Endodermal cell (in vitro differentiated cells): ENCODE data around the gene NCKAP5. TPM values are rescaled to one million over a fixed set of nuclear protein-coding genes. Genes with fewer than 3 reads are reported as not detected.

Experiments used
- DNase-seq: peaks from one replicate; pipeline ENCODE4 v3.0.0-alpha.2; 2017
- H3K27ac ChIP-seq: 2 replicates; pipeline ENCODE4 v1.5.1; 2013; ENCODE audit warnings: mild to moderate bottlenecking, low read depth, low read length, moderate library complexity
- H3K27me3 ChIP-seq: 2 replicates; pipeline ENCODE4 v1.6.1; 2013; ENCODE audit warnings: mild to moderate bottlenecking, low read length, moderate library complexity; ENCODE audit not compliant: insufficient read depth, control insufficient read depth, poor library complexity, severe bottlenecking
- H3K36me3 ChIP-seq: 2 replicates; pipeline ENCODE4 v1.7.0; 2013; ENCODE audit warnings: mild to moderate bottlenecking, low read length, moderate library complexity; ENCODE audit not compliant: control insufficient read depth, insufficient read depth
- H3K4me1 ChIP-seq: one replicate; pipeline ENCODE4 v1.7.0; 2013; ENCODE audit warnings: low read length; ENCODE audit not compliant: control insufficient read depth, insufficient read depth
- H3K4me3 ChIP-seq: 2 replicates; pipeline ENCODE4 v1.5.1; 2013; ENCODE audit warnings: mild to moderate bottlenecking, low read length, moderate library complexity
- H3K9ac ChIP-seq: 2 replicates; pipeline ENCODE4 v1.6.1; 2013; ENCODE audit warnings: mild to moderate bottlenecking, low read length, moderate library complexity; ENCODE audit not compliant: poor library complexity, severe bottlenecking; ENCODE audit errors: extremely low read depth
- H3K9me3 ChIP-seq: 2 replicates; pipeline ENCODE4 v1.6.1; 2013; ENCODE audit warnings: mild to moderate bottlenecking, low read length, moderate library complexity; ENCODE audit not compliant: control insufficient read depth
- H3K27ac Mint-ChIP-seq: 2 replicates; pipeline ENCODE4 v1.8.0; 2020; ENCODE audit warnings: mixed read lengths
- H3K27me3 Mint-ChIP-seq: 2 replicates; pipeline ENCODE4 v1.8.0; 2021; ENCODE audit warnings: mild to moderate bottlenecking, mixed read lengths; ENCODE audit not compliant: insufficient read depth
- H3K36me3 Mint-ChIP-seq: 2 replicates; pipeline ENCODE4 v1.8.0; 2020; ENCODE audit warnings: low read depth, mixed read lengths
- H3K4me1 Mint-ChIP-seq: 2 replicates; pipeline ENCODE4 v1.8.0; 2020; ENCODE audit warnings: mixed read lengths
- H3K4me3 Mint-ChIP-seq: 2 replicates; pipeline ENCODE4 v1.8.0; 2020; ENCODE audit warnings: mild to moderate bottlenecking, moderate library complexity, mixed read lengths
- H3K9me3 Mint-ChIP-seq: 2 replicates; pipeline ENCODE4 v1.8.0; 2020; ENCODE audit warnings: mild to moderate bottlenecking, mixed read lengths
- WGBS, 2 experiments: methylation state at CpG; one replicate each; pipeline versions ENCODE4 v1.1.5 to v1.1.7; 2013; ENCODE audit warnings: missing lambda C conversion rate in 2 of 2, mixed read lengths in 1 of 2; ENCODE audit not compliant: insufficient coverage in 1 of 2, insufficient read length in 1 of 2; 5-methylcytosine and 5-hydroxymethylcytosine counted together
- total RNA-seq, 2 donors: library from RNA; stranded (reverse); fragmentation: NEBNext Ultra II Directional in 1 of 2; extraction: Animal tissue kit (Norgen Biotek cat#: 25700) in 1 of 2; gene quantifications; 2 replicates in 1 of 2; 3 replicates in 1 of 2; pipeline ENCODE4 v1.2.1, GENCODE V29; 2021
- TF ChIP-seq, protein P1 (sequence below): fragments of 200-600 bp; sonication (generic); conservative IDR thresholded peaks from 2 replicates; pipeline ENCODE4 v1.5.0; 2021; ENCODE audit warnings: antibody characterized with exemption, mild to moderate bottlenecking

NCKAP5 gene
- total RNA-seq, 2 donors from 2014 or later = 0.58 to 0.92 TPM

DNA sequence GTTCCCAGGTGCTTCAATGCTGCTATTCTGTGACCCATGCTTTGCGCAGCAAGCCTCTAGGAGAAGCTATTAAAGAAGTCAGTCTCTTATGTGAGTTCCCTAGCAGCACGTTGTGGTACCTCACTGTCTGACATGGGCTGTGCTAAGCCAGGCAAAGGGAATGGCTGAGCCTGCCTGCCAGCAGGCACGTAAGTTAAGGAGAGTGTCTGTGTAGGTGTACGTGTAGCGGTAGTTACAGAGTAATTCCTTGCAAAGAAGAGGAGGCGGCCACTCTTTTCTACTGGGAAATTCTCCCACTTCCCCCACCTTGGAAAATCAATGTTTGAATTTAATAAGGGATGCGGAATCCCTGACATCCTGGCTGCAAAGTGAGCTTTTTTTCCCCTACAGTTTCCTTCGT is 774.7 kb downstream of the NCKAP5 start:
- 83 to 91% methylated on average over 2 to 8 of the region's 8 CpGs for WGBS, 2 experiments
- no peaks in the 10 kb centered on the region for H3K27me3 ChIP-seq
- no peaks in the 10 kb centered on the region for H3K36me3 Mint-ChIP-seq
- no peaks in the 10 kb centered on the region for H3K9me3 Mint-ChIP-seq
- no peak overlapping the region for H3K27ac Mint-ChIP-seq
- H3K9me3 ChIP-seq = no peaks in the 10 kb centered on the region
- H3K4me1 ChIP-seq = no peaks in the 10 kb centered on the region
- no peak overlapping the region for H3K4me3 Mint-ChIP-seq
- TF ChIP-seq, protein P1, sequence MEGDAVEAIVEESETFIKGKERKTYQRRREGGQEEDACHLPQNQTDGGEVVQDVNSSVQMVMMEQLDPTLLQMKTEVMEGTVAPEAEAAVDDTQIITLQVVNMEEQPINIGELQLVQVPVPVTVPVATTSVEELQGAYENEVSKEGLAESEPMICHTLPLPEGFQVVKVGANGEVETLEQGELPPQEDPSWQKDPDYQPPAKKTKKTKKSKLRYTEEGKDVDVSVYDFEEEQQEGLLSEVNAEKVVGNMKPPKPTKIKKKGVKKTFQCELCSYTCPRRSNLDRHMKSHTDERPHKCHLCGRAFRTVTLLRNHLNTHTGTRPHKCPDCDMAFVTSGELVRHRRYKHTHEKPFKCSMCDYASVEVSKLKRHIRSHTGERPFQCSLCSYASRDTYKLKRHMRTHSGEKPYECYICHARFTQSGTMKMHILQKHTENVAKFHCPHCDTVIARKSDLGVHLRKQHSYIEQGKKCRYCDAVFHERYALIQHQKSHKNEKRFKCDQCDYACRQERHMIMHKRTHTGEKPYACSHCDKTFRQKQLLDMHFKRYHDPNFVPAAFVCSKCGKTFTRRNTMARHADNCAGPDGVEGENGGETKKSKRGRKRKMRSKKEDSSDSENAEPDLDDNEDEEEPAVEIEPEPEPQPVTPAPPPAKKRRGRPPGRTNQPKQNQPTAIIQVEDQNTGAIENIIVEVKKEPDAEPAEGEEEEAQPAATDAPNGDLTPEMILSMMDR = no peak
- H3K4me3 ChIP-seq = no peak overlapping the region
- no peak overlapping the region for H3K27ac ChIP-seq
- H3K36me3 ChIP-seq = no peaks in the 10 kb centered on the region
- no peak for DNase-seq
- H3K9ac ChIP-seq = no peak overlapping the region
- no peaks in the 10 kb centered on the region for H3K4me1 Mint-ChIP-seq
- H3K27me3 Mint-ChIP-seq = no peaks in the 10 kb centered on the region

DNA sequence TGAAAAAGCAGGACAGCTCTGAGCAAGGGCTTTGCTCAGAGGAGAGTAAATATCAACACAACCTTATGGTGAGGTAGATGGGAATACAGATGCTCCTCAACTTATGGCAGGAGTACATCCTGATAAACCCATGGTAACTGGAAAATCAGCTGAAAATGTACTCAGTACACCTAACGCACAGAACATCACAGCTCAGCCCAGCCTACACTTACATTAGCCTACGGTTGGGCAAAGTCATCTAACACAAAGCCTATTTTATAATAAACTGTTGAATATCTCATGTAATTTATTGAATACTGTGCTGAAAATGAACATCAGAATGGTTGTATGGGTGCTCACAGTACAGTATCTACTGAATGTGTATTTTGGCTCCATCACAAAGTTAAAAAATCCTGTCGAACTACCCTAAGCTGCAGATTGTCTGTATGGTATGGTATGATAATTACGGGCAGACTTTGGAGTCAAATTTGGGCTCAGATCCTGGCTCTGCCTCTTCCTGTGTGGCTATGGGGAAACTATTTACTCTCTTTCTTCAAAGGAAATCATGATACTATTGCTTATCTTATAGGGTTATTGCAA is 778.0 kb downstream of the NCKAP5 start:
- no peaks in the 10 kb centered on the region for H3K36me3 Mint-ChIP-seq

DNA sequence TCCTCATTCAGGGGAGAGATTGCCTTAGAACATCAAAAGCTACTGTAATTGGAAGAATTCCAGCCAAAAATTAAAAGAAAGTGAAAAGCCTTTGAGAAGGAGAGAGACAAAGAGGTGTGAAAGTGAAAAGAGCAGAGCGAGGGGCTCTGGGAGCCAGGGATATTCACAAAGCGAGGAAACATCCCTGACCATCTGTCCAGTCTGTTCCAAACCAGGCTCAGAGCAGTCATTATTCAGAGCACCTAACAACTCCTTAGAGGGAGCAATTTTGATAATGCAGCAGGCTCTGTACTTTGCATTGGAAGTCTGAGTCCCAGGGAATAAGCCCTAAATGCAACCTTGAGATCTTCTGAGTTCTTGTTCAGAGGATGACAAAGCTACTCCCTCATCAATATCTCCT is 779.2 kb downstream of the NCKAP5 start:
- H3K36me3 Mint-ChIP-seq = no peaks in the 10 kb centered on the region
- no peak overlapping the region for H3K4me3 Mint-ChIP-seq
- Histone ChIP-seq H3K36me3 (no peaks in the 10 kb centered on the region), H3K27ac (no peak overlapping the region), H3K9ac (no peak overlapping the region), H3K9me3 (no peaks in the 10 kb centered on the region), H3K27me3 (no peaks in the 10 kb centered on the region), H3K4me1 (no peaks in the 10 kb centered on the region), H3K4me3 (no peak overlapping the region)
- WGBS, 2 experiments = 85 to 89% methylated on average over 2 of the region's 2 CpGs
- no peaks in the 10 kb centered on the region for H3K4me1 Mint-ChIP-seq
- no peak overlapping the region for H3K27ac Mint-ChIP-seq
- H3K9me3 Mint-ChIP-seq = no peaks in the 10 kb centered on the region
- TF ChIP-seq, protein P1 = no peak
- no peak for DNase-seq
- H3K27me3 Mint-ChIP-seq = peaks cover 5% of the 10 kb centered on the region

More for the DNA sequence above, 778.0 kb downstream of the NCKAP5 start:
- Histone ChIP-seq H3K27ac (no peak overlapping the region), H3K9ac (no peak overlapping the region), H3K9me3 (no peaks in the 10 kb centered on the region), H3K4me1 (no peaks in the 10 kb centered on the region), H3K27me3 (no peaks in the 10 kb centered on the region), H3K4me3 (no peak overlapping the region), H3K36me3 (no peaks in the 10 kb centered on the region)
- TF ChIP-seq, protein P1 = no peak
- Mint-ChIP-seq H3K9me3 (no peaks in the 10 kb centered on the region), H3K4me1 (no peaks in the 10 kb centered on the region), H3K27ac (no peak overlapping the region), H3K4me3 (no peak overlapping the region), H3K27me3 (no peaks in the 10 kb centered on the region)
- 96 to 100% methylated on average over 1 to 4 of the region's 4 CpGs for WGBS, 2 experiments
- no peak for DNase-seq
